Cardiac muscle cell (in vitro differentiated cells and primary cell): ENCODE results near the gene SLC12A5. TPM values are rescaled to one million over a fixed set of nuclear protein-coding genes. Genes with fewer than 3 reads are reported as not detected.

Experiments
- DNase-seq, 2 donors: peaks; one replicate each; pipeline versions ENCODE4 v3.0.0 to v3.0.0-alpha.2; 2010 to 2017; ENCODE audit warnings: low read depth in 1 of 2, low spot score in 1 of 2
- H3K27ac ChIP-seq: fragments of 200-600 bp; sonication (generic); 2 replicates; pipeline ENCODE4 v1.5.1; 2016
- H3K27me3 ChIP-seq: fragments of 200-600 bp; sonication (generic); 2 replicates; pipeline ENCODE4 v1.6.0; 2016; ENCODE audit warnings: control low read depth
- H3K36me3 ChIP-seq: fragments of 200-600 bp; sonication (generic); 2 replicates; pipeline ENCODE4 v1.5.1; 2016; ENCODE audit warnings: control low read depth
- H3K4me1 ChIP-seq: fragments of 200-600 bp; sonication (generic); 2 replicates; pipeline ENCODE4 v1.8.1; 2017; ENCODE audit warnings: low read depth, mild to moderate bottlenecking, mixed run types
- H3K4me3 ChIP-seq: fragments of 200-600 bp; sonication (generic); 2 replicates; pipeline ENCODE4 v1.5.1; 2016; ENCODE audit warnings: mild to moderate bottlenecking
- H3K9me3 ChIP-seq: fragments of 200-600 bp; sonication (generic); 2 replicates; pipeline ENCODE4 v1.5.1; 2017; ENCODE audit warnings: low read depth, mild to moderate bottlenecking, control low read depth
- polyA plus RNA-seq: library from polyadenylated mRNA; unstranded; fragments of >200 nt; fragmentation: Nextera tagmentation; extraction: Ambion mirVana; gene quantifications from 2 replicates; pipeline ENCODE4 v1.2.1, GENCODE V29; 2016
- total RNA-seq: library from RNA; depleted of rRNA; stranded (reverse); fragments of >200 nt; gene quantifications from 2 replicates; pipeline ENCODE4 v1.2.3, GENCODE V29; 2016
- TF ChIP-seq, protein P1 (sequence below): IDR thresholded peaks from 2 replicates; pipeline ENCODE4 v1.5.1; 2012; ENCODE audit warnings: low read depth, mild to moderate bottlenecking, low read length

SLC12A5 gene
- total and polyA plus RNA-seq, 2 experiments from 2014 or later = 8.3 to 27.9 TPM

DNA sequence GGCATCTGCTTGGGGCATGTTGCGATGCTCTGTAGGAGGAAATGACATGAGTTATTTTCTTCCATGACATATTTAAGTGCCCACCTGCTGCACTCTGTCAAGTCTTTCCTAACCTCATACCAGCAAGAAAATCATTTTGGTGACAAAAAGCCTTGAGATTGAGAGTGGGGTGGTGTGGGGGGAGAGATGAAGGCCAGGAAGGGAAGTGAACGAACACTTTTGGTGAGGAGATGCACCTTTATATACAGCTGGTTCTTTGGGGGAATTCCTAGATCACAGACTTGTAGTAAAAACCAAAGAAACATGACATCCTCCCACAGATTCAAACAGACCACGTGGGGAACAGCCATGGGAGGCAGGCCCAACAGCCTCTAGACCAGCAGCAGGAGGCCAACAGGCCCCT, 34.6 kb downstream of the SLC12A5 start:
- no peak overlapping the region for H3K27ac ChIP-seq
- H3K4me1 ChIP-seq = no peaks in the 10 kb centered on the region
- no peak for DNase-seq
- peaks cover 18% of the 10 kb centered on the region for H3K27me3 ChIP-seq
- no peaks in the 10 kb centered on the region for H3K9me3 ChIP-seq
- no peak overlapping the region for H3K4me3 ChIP-seq
- TF ChIP-seq, protein P1, sequence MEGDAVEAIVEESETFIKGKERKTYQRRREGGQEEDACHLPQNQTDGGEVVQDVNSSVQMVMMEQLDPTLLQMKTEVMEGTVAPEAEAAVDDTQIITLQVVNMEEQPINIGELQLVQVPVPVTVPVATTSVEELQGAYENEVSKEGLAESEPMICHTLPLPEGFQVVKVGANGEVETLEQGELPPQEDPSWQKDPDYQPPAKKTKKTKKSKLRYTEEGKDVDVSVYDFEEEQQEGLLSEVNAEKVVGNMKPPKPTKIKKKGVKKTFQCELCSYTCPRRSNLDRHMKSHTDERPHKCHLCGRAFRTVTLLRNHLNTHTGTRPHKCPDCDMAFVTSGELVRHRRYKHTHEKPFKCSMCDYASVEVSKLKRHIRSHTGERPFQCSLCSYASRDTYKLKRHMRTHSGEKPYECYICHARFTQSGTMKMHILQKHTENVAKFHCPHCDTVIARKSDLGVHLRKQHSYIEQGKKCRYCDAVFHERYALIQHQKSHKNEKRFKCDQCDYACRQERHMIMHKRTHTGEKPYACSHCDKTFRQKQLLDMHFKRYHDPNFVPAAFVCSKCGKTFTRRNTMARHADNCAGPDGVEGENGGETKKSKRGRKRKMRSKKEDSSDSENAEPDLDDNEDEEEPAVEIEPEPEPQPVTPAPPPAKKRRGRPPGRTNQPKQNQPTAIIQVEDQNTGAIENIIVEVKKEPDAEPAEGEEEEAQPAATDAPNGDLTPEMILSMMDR = no peak
- H3K36me3 ChIP-seq = peaks cover 69% of the 10 kb centered on the region

DNA sequence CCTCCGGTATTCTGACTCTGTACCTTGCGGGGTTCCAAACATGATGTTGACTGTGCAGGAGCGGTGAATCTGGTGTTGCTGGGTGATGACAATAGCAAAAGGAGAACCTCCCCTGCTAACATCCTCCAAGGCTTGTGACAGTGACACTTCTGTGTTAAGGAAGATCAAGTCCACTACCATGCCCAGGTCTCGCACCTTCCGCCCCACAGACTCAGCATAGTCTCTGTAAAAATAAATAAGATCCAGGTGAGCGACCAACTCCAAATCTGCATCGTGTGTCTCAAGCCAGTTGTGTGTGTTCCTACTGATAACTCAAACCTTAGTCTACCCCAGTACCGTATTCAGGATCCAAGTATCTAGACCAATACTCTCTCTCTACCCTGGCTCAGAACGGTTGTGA, 36.0 kb downstream of the SLC12A5 start:
- peaks cover 81% of the 10 kb centered on the region for H3K36me3 ChIP-seq

DNA sequence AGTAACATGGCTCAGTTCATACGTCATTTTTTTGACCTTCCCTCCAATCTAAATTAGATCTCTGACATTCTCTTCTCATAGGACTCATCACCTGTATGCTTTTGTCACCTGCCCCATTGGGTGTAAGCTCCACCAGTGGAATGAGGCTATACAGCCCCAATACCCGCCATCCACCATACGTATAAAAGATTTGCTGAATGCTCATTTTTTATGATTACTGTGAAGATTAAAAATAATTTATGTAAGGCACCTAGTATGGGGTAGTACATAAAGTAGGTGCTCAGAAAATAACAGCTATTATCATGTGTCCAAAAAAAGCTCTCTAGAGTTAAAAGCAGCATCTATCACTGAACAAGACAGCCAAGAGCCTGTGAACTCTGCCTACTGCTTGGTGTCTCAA, 36.7 kb downstream of the SLC12A5 start:
- Histone ChIP-seq H3K9me3 (no peaks in the 10 kb centered on the region), H3K4me1 (no peaks in the 10 kb centered on the region), H3K27me3 (no peaks in the 10 kb centered on the region), H3K36me3 (peaks cover 84% of the 10 kb centered on the region), H3K27ac (no peak overlapping the region), H3K4me3 (no peak overlapping the region)
- TF ChIP-seq, protein P1 = no peak
- DNase-seq = no peak

More for the DNA sequence above, 36.0 kb downstream of the SLC12A5 start:
- no peak for DNase-seq
- Histone ChIP-seq H3K27ac (no peak overlapping the region), H3K9me3 (no peaks in the 10 kb centered on the region), H3K4me3 (no peak overlapping the region), H3K4me1 (no peaks in the 10 kb centered on the region), H3K27me3 (peaks cover 5% of the 10 kb centered on the region)
- TF ChIP-seq, protein P1 = no peak

DNA sequence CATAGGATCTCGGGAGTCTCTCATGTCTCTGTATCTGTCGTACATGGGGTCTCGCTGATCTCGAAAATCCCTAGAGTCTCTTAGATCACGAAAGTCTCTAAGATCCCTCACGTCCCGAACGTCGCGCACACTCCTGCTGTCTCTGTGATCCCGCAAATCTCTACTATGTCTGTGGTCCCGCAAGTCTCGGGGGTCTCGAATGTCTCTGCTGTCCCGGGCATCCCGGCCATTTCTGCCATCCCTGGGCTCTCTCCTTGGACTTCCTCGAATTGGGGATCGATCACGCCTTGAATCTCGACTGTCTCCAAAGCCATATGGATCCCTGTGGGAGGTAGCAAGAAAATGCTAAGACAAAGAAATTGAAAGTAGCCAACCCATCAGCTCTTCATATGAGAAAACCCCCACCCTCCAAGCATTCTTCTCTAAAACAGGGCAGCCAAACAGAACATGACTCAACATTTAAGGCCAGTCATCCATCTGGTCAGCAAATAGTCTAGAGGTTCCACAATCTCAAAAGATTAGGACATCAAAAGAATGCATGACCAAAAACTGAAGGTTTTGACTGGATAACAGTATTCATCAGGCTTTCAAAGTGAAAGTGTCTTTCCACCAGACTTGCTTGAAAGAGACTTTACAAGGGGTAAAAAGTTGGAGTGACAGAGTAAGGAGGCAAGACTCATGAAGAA, 41.3 kb downstream of the SLC12A5 start:
- peaks cover 6% of the 10 kb centered on the region for H3K4me1 ChIP-seq
- TF ChIP-seq, protein P1 = no peak
- H3K4me3 ChIP-seq = no peak overlapping the region
- no peaks in the 10 kb centered on the region for H3K9me3 ChIP-seq
- no peak overlapping the region for H3K27ac ChIP-seq
- peaks cover 40% of the 10 kb centered on the region for H3K36me3 ChIP-seq
- DNase-seq = peak in 1 of 2 donors; percentile 78
- H3K27me3 ChIP-seq = no peaks in the 10 kb centered on the region

DNA sequence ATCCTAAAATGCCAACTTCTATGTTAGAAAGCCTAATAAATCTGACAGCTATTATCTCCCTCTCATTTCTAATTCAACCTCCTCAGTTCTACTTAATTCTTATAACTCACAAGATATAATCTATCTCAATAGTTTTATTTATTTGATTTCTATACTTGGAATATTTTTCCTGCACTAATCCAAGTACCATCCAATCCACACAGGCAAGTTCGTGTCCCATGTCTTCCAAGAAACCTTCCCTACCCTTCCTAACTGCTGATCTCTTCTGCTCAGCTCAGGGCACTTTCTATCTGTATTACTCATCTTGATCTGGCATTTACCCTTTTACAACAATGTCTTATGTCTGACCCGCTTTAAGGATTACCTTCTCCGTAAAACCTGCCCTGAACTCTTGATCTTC, 42.6 kb downstream of the SLC12A5 start:
- Histone ChIP-seq H3K4me1 (peaks cover 18% of the 10 kb centered on the region), H3K4me3 (no peak overlapping the region), H3K9me3 (no peaks in the 10 kb centered on the region), H3K36me3 (peaks cover 28% of the 10 kb centered on the region), H3K27ac (no peak overlapping the region), H3K27me3 (no peaks in the 10 kb centered on the region)
- TF ChIP-seq, protein P1 = no peak
- DNase-seq = no peak
